ENCODE measurements around the gene JCAD. TPM values are rescaled to one million over a fixed set of nuclear protein-coding genes. Genes with fewer than 3 reads are reported as not detected.

The JCAD gene
- total and polyA plus RNA-seq, 7 donors: 0.46 to 141 (median 99.7) TPM

DNA sequence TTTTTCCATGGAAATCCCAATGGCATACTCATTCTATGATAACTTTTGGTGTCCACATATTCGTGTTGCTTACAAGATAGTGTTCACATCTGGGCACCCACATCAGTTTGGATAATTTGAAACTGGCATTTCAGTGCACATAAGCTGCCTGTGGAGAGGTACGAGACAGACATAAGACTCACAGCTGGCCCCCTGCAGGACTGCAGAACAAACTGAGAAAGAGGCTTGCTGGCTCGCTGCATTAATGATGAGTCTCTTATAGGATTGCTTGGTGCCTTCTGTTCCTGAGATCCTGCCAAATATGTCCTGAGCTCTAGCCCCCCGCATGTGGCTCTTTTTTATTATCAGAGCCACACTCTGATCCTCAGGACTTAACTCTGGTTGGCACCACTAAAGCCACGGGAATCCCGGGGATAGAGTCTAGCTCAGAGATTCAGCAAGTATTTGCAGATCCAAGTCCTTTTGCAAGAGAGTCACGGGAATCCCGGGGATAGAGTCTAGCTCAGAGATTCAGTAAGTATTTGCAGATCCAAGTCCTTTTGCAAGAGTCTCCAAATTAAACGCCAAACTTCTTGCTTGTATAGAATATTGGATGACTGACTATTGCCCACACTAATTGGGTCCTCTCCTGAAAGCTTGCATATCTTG lies 34.0 kb upstream of the JCAD start:
- WGBS, 2 donors: 76 to 88% methylated on average over 9 of the region's 9 CpGs
- H3K4me3 ChIP-seq: no peak overlapping the region
- no peaks in the 10 kb centered on the region for H3K36me3 ChIP-seq
- H3K9me3 ChIP-seq: no peaks in the 10 kb centered on the region
- H3K27ac ChIP-seq: no peak overlapping the region
- H3K27me3 ChIP-seq: no peaks in the 10 kb centered on the region
- TF ChIP-seq, protein P1, sequence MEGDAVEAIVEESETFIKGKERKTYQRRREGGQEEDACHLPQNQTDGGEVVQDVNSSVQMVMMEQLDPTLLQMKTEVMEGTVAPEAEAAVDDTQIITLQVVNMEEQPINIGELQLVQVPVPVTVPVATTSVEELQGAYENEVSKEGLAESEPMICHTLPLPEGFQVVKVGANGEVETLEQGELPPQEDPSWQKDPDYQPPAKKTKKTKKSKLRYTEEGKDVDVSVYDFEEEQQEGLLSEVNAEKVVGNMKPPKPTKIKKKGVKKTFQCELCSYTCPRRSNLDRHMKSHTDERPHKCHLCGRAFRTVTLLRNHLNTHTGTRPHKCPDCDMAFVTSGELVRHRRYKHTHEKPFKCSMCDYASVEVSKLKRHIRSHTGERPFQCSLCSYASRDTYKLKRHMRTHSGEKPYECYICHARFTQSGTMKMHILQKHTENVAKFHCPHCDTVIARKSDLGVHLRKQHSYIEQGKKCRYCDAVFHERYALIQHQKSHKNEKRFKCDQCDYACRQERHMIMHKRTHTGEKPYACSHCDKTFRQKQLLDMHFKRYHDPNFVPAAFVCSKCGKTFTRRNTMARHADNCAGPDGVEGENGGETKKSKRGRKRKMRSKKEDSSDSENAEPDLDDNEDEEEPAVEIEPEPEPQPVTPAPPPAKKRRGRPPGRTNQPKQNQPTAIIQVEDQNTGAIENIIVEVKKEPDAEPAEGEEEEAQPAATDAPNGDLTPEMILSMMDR (IDR thresholded peaks at IDR 0.05): no peak
- TF ChIP-seq POLR2AphosphoS5 (IDR thresholded peaks at IDR 0.05) (no peak), EP300 (IDR thresholded peaks at IDR 0.05) (no peak), POLR2A (IDR thresholded peaks at IDR 0.05) (no peak)
- intact Hi-C loops (cut with DNase I): no loop called here
- no peak for DNase-seq
- H3K4me1 ChIP-seq: peaks cover 0 to 26% (median 16%) of the 10 kb centered on the region in 4 donors

DNA sequence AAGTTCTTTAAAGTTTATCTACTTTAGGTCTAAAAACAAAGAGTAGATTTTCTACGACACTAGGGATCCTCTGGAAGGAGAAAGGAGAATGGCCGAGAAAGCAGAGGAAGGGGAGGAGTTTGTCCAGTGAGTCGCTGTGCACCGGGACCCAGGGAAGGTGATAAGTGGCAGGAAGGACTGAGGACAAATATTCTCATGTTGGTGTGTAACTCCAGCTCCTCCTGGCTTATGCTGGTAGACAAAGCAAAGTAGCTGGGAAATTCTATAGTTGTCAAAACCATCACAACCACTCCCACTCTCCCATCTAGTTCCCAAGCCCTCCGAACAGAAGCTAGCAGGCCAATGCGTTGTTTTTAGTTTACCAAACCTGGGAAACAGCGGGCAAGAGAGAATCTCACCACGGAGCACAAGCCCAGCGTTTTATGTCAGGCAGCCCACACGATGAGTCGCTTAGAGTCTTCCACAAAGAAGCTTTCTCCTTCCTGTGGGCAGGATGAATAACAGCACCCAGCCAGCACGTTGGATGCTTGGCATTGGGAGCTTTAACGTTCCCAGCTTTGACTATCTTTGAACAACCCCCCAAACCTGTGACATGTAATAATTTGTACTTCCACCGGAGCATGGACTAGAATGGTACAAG lies 32.9 kb upstream of the JCAD start:
- no peaks in the 10 kb centered on the region for H3K27me3 ChIP-seq
- no peak overlapping the region for H3K4me3 ChIP-seq
- H3K9me3 ChIP-seq: no peaks in the 10 kb centered on the region
- TF ChIP-seq EP300 (IDR thresholded peaks at IDR 0.05): no peak
- TF ChIP-seq POLR2A (IDR thresholded peaks at IDR 0.05): no peak
- no peak for TF ChIP-seq POLR2AphosphoS5 (IDR thresholded peaks at IDR 0.05)
- TF ChIP-seq, protein P1 (IDR thresholded peaks at IDR 0.05): no peak
- peaks cover 0 to 34% (median 21%) of the 10 kb centered on the region in 4 donors for H3K4me1 ChIP-seq
- 77 to 82% methylated on average over 14 of the region's 14 CpGs for WGBS, 2 donors
- H3K36me3 ChIP-seq: no peaks in the 10 kb centered on the region
- no peak overlapping the region for H3K27ac ChIP-seq
- no peak for DNase-seq
- intact Hi-C loops (cut with DNase I): no loop called here

DNA sequence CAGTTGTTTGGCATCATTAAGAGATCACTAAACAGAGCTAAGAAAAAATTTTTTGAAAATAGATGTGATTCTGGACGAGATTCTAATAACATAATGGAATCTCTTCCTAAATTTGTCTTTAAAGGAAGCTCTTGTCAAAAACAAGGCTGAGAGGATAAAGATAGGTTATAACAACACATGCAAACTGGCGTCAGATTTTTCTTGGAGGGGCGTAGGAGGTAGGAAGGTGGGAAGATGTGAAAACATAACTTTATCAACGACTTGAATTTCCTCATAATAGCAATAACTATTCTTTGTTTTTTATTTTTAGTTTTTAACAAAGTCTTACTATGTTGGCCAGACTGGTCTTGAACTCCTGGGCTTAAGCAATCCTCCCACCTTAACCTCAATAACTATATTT lies 31.8 kb upstream of the JCAD start:
- H3K4me3 ChIP-seq: no peak overlapping the region
- peak overlapping the region in 2 of 4 donors; percentile 26 to 50 for H3K27ac ChIP-seq
- peaks cover 0 to 34% (median 21%) of the 10 kb centered on the region in 4 donors for H3K4me1 ChIP-seq
- intact Hi-C loops (cut with DNase I): no loop called here
- no peaks in the 10 kb centered on the region for H3K9me3 ChIP-seq
- DNase-seq: no peak
- 67 to 85% methylated on average over 4 of the region's 4 CpGs for WGBS, 2 donors
- H3K27me3 ChIP-seq: no peaks in the 10 kb centered on the region
- TF ChIP-seq, protein P1 (IDR thresholded peaks at IDR 0.05): no peak
- TF ChIP-seq POLR2AphosphoS5 (IDR thresholded peaks at IDR 0.05): no peak
- no peak for TF ChIP-seq EP300 (IDR thresholded peaks at IDR 0.05)
- TF ChIP-seq POLR2A (IDR thresholded peaks at IDR 0.05): no peak
- H3K36me3 ChIP-seq: no peaks in the 10 kb centered on the region

DNA sequence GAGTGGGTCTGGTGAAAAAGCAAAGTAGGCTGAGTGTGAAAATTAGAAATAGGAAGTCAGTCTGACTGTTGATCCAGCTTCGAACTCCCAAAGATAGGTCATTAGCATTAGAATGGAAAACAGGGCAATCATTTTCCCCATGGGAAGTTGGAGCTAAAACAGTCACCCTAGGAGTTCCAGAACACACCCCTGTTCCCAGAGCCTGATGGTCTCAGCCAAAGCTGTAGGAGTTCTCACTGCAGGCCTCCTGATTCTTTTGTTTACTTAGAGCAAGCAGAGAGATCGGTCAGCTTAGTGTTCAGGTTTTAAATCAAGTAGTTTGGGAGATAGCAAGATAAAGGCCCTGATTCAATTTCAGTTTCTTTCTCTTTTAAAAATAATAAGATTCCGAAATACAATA lies 28.8 kb upstream of the JCAD start:
- Histone ChIP-seq H3K27me3 (no peaks in the 10 kb centered on the region), H3K36me3 (no peaks in the 10 kb centered on the region), H3K4me3 (no peak overlapping the region), H3K9me3 (no peaks in the 10 kb centered on the region), H3K4me1 (peaks cover 0 to 34% (median 21%) of the 10 kb centered on the region in 4 donors), H3K27ac (peak overlapping the region in 3 of 4 donors; percentile 43 to 54 (median 50))
- no peak for DNase-seq
- WGBS, 2 donors: 41 to 62% methylated on average over 3 of the region's 3 CpGs
- TF ChIP-seq POLR2A (IDR thresholded peaks at IDR 0.05) (no peak), EP300 (IDR thresholded peaks at IDR 0.05) (no peak), POLR2AphosphoS5 (IDR thresholded peaks at IDR 0.05) (peak in 2 of 4 donors; percentile 16 to 22)
- TF ChIP-seq, protein P1 (IDR thresholded peaks at IDR 0.05): no peak
- intact Hi-C loops (cut with DNase I): no loop called here

Measured in sigmoid colon (tissue), 7 donors.